ENCODE data around the gene RCOR1.

DNA sequence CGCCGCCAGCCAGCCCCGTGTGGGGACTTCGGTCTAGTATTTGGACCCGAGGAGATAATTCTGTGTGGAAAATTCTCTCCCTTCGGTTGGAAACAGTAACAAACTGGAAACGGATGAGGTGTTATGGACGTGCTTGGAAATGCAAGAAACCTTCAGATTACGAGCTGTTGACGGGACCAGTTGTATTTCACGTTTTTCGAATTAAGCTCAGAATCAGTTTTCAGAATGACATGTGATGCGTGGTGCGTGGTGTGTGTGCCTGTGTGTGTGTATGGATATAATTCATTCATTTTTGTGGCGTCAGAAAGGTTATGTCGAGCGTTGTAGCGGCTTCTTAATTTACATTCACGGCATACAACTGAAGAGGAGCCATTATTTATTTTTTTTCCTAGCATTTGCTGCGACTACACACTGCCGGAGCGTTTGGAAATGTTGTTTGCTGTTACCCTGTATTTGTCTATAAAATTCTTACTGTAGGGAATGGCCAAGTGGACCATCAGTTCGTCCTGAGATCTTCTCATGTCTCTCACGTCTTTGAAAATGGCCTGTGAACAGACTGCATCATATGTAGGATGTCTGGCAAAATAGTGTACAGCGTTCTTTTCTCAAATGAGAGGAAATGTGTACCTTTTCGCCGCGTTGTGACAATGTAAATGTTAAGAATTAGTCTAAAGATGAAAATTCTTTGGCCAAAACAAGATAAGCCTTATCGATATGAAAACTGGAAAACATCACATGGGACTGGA is 186.1 kb downstream of the RCOR1 start:
- TF ChIP-seq, protein P1, sequence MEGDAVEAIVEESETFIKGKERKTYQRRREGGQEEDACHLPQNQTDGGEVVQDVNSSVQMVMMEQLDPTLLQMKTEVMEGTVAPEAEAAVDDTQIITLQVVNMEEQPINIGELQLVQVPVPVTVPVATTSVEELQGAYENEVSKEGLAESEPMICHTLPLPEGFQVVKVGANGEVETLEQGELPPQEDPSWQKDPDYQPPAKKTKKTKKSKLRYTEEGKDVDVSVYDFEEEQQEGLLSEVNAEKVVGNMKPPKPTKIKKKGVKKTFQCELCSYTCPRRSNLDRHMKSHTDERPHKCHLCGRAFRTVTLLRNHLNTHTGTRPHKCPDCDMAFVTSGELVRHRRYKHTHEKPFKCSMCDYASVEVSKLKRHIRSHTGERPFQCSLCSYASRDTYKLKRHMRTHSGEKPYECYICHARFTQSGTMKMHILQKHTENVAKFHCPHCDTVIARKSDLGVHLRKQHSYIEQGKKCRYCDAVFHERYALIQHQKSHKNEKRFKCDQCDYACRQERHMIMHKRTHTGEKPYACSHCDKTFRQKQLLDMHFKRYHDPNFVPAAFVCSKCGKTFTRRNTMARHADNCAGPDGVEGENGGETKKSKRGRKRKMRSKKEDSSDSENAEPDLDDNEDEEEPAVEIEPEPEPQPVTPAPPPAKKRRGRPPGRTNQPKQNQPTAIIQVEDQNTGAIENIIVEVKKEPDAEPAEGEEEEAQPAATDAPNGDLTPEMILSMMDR (IDR thresholded peaks at IDR 0.05) = no peak
- no peak for TF ChIP-seq POLR2A (IDR thresholded peaks at IDR 0.05)
